AG08396 (cell line): Measurements from ENCODE around the gene KRT28.
A peak's percentile ranks its signal among the peaks of the same experiment; 100 is the strongest.
"Not testable (repeated sequence)": the region's sequence is repeated elsewhere in the genome, so short reads cannot be mapped to it uniquely, and the experiment has no call there.

Source experiments
- DNase-seq: peaks from one replicate; pipeline ENCODE4 v3.0.0; 2012; ENCODE audit warnings: low spot score, mixed read lengths

Gene KRT28

GRCh38 chr17:40818733-40819527 lies 19.2 kb upstream of the KRT28 start:
- peak; percentile 85 for DNase-seq

DNA sequence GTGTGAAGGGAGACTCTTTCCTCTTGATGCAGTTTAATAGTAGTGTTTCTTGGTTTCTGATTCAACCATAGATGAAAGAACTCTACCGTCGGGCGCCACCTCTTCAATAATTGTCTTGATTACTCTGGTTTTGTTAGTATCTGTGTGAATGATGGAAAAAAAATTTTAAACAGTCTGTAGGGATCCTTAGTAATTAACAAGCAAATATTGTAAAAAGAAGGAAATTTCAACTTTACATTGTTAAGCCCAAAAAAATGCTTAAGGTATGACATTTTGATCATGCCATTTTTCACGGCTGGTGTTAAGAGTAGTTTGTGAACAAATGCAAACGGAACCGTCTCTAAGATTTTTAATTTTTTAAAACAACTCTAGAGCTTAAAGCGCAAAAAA lies 18.6 kb upstream of the KRT28 start:
- DNase-seq: no peak

DNA sequence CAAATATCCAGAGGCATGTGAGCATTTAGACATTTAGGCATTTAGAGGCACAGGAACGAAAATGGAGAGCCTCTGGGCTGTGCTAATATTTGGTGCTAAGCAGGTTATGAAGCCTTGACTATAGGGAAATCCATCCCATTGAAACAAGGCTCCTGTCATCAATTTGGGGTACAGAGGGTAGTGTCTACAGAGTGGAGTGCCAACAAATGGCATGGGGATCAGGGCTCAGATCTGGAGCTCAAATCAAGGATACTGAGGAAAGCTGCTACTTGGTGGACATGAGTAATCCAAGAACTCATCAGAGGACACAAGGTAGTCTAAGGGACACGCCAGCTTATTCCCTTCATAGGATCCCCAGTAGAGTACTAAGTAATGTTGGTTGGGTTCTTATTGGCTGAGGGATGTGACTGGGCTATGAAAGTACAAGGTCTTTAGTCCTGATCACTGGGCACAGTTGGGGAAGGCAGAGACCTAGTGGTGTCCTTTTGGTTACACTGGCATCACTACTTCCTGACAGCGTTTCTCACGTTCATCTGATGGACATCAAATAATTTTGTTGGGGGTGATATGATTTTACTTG lies 17.4 kb upstream of the KRT28 start:
- no peak for DNase-seq

GRCh38 chr17:40816569-40816968 lies 16.8 kb upstream of the KRT28 start:
- DNase-seq: no peak

GRCh38 chr17:40815381-40815780 lies 15.6 kb upstream of the KRT28 start:
- DNase-seq: no peak

DNA sequence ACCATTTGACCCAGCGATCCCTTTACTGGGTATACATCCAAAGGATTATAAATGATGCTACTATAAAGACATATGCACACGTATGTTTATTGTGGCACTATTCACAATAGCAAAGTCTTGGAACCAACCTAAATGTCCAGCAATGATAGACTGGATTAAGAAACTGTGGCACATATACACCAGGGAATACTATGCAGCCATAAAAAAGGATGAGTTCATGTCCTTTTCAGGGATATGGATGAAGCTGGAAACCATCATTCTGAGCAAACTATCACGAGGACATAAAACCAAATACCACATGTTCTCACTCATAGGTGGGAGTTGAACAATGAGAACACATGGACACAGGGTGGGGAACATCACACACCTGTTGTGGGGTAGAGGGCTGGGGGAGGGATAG lies 14.9 kb upstream of the KRT28 start:
- DNase-seq: not testable (repeated sequence)

DNA sequence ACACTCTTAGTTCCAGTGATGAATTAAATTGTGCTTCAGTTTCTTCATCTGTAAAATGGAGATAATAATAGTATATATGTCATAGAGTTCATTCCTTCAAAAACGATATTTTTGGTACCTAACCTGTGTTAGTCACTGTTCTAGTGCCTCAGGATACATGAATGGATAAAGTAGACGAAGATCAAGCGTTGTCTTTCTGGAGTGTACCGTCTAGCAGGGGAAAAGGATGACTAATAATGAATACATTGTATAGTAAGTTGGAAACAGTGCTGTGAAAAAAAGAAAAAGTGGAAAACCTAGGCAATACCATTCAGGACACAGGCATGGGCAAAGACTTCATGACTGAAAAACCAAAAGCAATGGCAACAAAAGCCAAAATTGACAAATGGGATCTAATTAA lies 14.0 kb upstream of the KRT28 start:
- DNase-seq: no peak

GRCh38 chr17:40812639-40813038 lies 12.9 kb upstream of the KRT28 start:
- DNase-seq: no peak

DNA sequence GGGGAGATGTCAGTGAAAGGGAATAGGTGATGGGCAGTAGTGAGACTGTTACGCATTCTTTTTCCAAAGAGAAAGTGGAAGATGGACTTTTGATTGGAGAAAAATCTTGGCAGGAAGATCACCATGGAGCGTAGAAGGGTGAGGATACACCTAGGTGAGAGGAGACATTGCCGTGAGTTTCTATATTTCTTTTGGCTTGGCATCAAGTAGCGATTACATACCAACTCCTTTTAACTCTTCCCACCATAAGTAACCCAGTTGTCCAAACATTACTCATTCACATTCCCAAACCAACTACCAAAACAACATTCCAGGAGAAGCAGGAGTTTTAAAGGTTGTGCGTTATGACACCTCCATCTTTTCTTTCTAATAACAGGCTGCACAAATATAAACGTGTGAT lies 10.7 kb upstream of the KRT28 start:
- no peak for DNase-seq

DNA sequence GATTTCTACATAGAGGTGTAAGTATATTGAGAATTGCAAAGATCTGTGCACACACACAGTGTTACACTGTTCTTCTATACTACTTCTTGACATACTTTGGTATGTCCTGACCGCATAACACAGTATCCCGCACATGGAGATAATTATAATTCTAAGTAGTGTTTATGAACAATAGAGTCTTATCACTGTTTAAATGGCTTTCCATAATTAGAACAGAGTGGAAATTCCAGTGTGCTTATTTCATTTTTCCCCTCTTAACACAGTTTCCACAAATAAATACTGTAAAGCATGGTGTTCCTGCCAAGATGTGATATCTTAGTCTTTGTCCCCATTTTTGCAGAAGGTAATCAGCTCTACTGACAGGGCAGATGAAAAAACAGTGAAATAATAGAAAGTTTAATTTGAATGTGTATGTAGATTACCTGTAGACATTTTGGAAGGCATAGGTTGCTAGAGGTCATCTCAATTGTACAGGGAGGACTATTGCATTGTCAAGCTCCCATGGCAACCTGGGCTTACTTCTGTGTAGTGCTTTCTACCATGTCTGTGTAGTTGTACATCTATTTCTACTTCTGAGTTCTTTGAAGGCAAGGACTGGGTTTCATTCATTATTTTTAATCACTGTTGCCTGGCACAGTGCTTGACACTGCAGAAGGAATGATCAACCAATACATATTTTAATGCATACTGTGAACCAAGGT lies 10.1 kb upstream of the KRT28 start:
- DNase-seq: no peak

DNA sequence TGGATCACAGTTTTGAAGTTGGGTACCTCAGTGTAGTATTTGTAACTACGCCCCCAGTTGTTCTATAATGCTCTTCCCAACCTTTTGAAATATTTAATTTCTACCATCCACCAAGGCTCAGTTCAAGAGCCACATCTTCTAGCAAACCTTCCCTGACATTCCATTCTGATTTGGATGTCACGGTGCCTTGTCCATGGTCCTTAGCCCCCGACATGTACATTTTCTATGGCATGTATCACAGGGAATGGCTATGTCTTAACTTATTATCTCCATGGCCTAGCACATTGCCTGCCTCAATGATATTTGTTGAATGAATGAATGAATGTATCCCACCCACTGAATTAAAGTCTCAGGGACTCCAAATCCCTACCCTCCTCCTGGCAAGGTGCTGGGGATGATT lies 6.4 kb upstream of the KRT28 start:
- DNase-seq: no peak

- peak; percentile 82 for DNase-seq
Measured at GRCh38 chr17:40803617-40804082, 3.9 kb upstream of the KRT28 start.

DNA sequence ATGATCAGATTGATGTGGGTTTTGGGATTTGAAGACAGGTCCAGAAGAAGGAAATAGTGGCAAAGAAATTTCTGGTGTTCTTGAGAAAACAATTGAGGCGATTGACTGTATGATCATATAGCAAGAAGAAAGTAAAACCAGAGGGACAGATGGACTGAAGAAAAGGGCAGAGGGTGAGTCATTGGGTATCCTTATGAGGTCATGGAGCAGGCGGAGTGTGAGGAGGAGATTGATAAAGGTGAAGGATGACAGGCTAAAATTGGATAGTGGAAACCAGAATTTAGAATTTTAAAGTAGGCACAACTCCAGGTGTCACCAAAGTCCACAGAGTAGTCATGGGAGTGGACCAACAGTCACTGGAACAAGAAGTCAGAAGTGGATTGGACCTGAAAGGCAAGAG lies 1.4 kb upstream of the KRT28 start:
- no peak for DNase-seq

DNA sequence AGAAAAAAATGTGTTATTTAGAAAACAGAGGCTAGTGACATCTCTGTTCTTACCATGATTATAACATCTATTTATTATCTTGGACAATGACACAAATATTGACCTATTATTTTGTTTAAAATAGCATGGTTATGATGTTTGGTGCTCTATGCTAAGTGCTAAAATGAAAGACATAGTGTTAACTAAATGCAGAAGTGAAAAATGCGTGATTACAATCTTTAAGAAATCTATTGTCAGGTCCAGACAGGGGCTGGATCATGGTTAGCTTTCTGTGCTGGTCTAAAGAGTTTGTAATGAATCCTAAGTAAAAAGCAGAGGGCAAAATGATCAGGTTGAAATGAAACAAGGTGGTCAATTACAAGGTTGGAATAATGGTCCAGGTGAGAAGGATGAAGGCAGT lies 622 bp upstream of the KRT28 start:
- no peak for DNase-seq

- no peak for DNase-seq
Measured at GRCh38 chr17:40796846-40797245, 2.9 kb downstream of the KRT28 start.

DNA sequence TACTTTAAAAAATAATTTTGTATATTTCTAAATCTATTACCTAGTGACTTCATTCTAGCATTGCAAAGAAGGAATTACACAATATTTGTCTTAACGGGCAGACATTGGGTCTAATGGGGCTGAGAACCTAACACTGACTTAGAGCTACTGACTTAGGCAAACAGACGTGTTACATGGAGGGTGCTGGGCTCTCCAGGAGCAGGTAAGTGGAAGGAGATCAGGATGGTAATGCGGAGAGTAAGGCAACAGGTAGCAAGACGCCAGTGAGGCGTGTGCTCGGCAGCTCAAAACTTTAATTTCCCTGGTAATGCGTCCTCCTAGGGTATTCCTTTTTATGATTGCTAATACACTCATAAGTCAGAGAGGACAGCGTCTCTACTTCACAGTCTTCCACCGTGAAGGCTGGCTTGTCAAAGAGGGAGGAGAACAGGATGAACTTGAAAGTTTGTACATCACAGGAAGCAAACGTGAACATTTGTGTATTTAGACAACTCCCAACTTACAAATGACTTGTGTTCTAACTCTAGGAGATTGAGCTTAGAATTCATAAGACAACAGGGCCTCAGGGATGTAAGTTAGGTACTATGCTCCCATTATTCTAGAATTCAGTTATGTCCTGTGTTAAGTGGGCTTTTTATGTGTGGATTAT lies 4.6 kb downstream of the KRT28 start:
- DNase-seq: no peak

- DNase-seq: no peak
Measured at GRCh38 chr17:40794466-40794865, 5.3 kb downstream of the KRT28 start.

DNA sequence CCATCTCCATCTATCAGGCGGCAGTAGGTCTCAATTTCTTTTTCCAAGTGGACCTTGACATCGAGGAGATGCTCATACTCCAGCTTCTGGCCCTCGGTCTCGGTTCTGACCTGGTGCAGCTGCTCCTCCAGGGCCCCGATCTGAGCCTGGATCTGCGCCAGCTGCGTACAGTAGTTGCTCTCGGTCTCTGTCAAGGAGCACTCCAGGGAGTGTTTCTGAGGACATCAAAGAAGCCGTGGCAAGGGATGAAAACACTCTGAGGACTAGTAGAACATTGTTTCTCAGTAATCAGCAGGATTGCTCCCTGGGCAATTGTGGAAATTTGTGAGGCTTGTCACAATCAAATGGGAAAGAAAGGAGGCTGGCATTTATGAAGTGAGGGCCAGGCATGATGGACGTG lies 5.9 kb downstream of the KRT28 start:
- no peak for DNase-seq

DNA sequence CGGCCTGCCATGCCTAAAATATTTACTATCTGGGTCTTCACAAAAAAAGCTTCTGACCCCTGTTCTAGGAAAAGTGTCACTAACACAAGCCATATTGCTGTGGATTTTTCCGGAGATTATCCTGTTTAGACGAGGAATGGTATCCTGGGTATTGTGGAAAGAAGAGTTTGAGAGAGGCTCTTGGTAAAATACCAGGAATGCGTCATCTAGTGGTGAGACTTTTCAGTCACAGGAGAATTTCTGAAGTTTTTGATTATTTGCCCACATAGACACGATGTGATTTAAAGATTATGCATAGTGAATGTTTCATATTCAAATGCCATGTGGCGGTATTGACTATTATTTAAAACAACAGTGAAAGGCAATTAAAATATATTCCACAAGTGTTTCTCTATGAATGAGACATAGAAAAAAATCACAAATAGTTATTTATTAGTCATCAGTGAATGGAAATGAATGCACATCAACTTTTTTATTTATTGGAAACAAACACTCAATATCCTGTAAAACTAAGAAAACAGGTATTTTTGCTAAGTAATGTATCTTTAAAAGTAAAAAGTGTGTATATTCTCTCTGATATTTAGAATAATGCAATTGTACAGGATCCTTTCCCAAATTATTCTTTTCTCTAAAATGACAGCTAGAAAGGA lies 7.8 kb downstream of the KRT28 start:
- DNase-seq: peak; percentile 47

DNA sequence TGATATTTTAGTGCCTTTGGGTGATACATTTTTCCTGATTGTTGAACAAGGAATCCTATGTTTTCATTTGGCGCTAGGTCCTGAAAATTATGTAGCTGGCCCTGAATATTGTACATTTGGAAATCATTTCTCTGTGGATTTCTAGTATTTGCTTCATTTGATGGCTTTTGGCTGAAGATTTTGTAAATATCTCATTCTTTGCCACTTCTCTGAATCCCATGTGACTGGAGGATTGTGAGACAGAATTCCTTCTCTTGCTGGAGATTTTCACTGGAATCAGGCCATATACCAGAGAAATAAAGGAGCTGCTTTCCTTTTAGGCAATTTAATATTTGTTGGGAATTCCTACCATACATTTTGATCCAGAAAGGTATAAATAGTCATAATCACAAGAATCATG lies 8.6 kb downstream of the KRT28 start:
- DNase-seq: no peak

DNA sequence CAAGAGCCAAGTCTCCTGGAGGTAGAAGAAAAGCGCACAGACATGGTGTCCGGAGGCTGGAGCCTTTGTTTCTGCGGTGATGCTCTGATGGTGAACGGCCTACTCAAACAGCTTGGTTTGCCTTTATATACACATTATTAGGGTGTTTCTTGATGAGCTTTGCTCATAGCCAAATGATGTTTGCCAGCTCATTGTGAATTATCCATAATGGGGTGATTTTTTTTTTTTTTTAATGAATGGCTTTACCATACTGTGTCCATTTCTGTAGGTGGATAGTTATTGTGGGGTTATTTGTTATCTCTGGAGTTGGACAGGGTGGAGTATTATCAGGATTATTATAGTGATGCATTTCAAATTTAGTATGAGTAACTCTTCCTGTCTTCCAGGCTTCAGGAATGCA lies 17.3 kb downstream of the KRT28 start, which contains the start of gene KRT27:
KRT27 (minus strand) TSS at position 101 of the 400 bp plus-strand sequence; CDS start at position 44, 57 bp downstream.
- DNase-seq: no peak
